GM12878 (cell line): Measurements from ENCODE around the gene ITPR3. TPM values are rescaled to one million over a fixed set of nuclear protein-coding genes. Genes with fewer than 3 reads are reported as not detected.

Experiments used
- ATAC-seq: fragments of 200-7000 bp; cut with Tn5 transposase; 3 replicates; pipeline ENCODE4 v1.9.1; 2020; ENCODE audit warnings: mild to moderate bottlenecking, moderate library complexity
- BruUV-seq: library from RNA; stranded (reverse); fragments of 400-500 nt; replicated peaks from 2 replicates; lab custom pipeline; 2021; lab: Mats Ljungman, UMichigan
- CTCF ChIA-PET: fragments of 300-600 bp; sonication (Branson Sonifier 250); formaldehyde crosslinking; extraction: SDS; loops from one replicate; lab custom pipeline; 2021; ENCODE audit warnings: inconsistent platforms; lab: Yijun Ruan, JAX
- POLR2A ChIA-PET: fragments of 350-600 bp; formaldehyde crosslinking; extraction: SDS; loops from one replicate; lab custom pipeline; 2021; ENCODE audit warnings: inconsistent platforms; lab: Charles Lee
- RAD21 ChIA-PET: fragments of 300-600 bp; sonication (Branson Sonifier 250); formaldehyde crosslinking; loops from one replicate; lab custom pipeline; 2023; ENCODE audit warnings: antibody characterized with exemption; ENCODE audit not compliant: unreplicated experiment; lab: Charles Lee
- SMC1A ChIA-PET: fragments of 300-600 bp; sonication (Branson Sonifier 250); formaldehyde crosslinking; loops from one replicate; lab custom pipeline; 2023; ENCODE audit not compliant: unreplicated experiment, uncharacterized antibody; lab: Charles Lee
- DNase-seq: peaks from one replicate; pipeline ENCODE4 v3.0.0-alpha.2; 2011; ENCODE audit warnings: low read depth, low spot score
- FAIRE-seq: peaks from 3 replicates; lab custom pipeline; 2011; peaks lifted over from hg19 to GRCh38; lab: Jason Lieb, UNC
- H2AFZ ChIP-seq: 2 replicates; pipeline ENCODE4 v1.6.0; 2011; ENCODE audit warnings: low read depth, low read length, control low read depth; ENCODE audit not compliant: control insufficient read depth
- H3K27ac ChIP-seq: 2 replicates; pipeline ENCODE4 v1.5.1; 2011; ENCODE audit warnings: control low read depth; ENCODE audit not compliant: control insufficient read depth, insufficient read depth
- H3K27me3 ChIP-seq, 2 experiments: replicated peaks in 1 of 2; 2 replicates each; pipeline versions ENCODE4 v1.6.0 to v1.6.1; 2011; ENCODE audit warnings: low read length in 1 of 2; ENCODE audit not compliant: control insufficient read depth in 2 of 2, insufficient read depth in 2 of 2
- H3K36me3 ChIP-seq, 2 experiments: 2 replicates each; pipeline ENCODE4 v1.5.1; 2011; ENCODE audit warnings: low read length in 1 of 2; ENCODE audit not compliant: control insufficient read depth in 2 of 2, insufficient read depth in 2 of 2
- H3K4me1 ChIP-seq: 2 replicates; pipeline ENCODE4 v1.6.1; 2011; ENCODE audit warnings: mild to moderate bottlenecking, low read length, moderate library complexity, mixed read lengths; ENCODE audit not compliant: control insufficient read depth, insufficient read depth
- H3K4me2 ChIP-seq: 2 replicates; pipeline ENCODE4 v1.6.0; 2011; ENCODE audit warnings: control low read depth; ENCODE audit not compliant: control insufficient read depth, insufficient read depth
- H3K4me3 ChIP-seq: fragments of 200-600 bp; sonication (generic); 2 replicates; pipeline ENCODE4 v1.5.1; 2016
- H3K79me2 ChIP-seq: 2 replicates; pipeline ENCODE4 v1.6.0; 2011; ENCODE audit warnings: low read length; ENCODE audit not compliant: control insufficient read depth, insufficient read depth
- H3K9ac ChIP-seq: 2 replicates; pipeline ENCODE4 v1.8.0; 2011; ENCODE audit warnings: low read length, control low read depth, mixed read lengths; ENCODE audit not compliant: control insufficient read depth, insufficient read depth
- H3K9me3 ChIP-seq: replicated peaks from 3 replicates; pipeline ENCODE4 v1.5.1; 2011; ENCODE audit warnings: mild to moderate bottlenecking, low read length; ENCODE audit not compliant: control insufficient read depth, insufficient read depth
- H4K20me1 ChIP-seq: 2 replicates; pipeline ENCODE4 v1.6.0; 2011; ENCODE audit not compliant: control insufficient read depth, insufficient read depth
- HDGF ChIP-seq: fragments of 450-650 bp; IDR thresholded peaks from 2 replicates; pipeline ENCODE4 v1.6.1; 2016; ENCODE audit warnings: antibody characterized with exemption
- ZNF24 ChIP-seq: fragments of 450-650 bp; IDR thresholded peaks from 2 replicates; pipeline ENCODE4 v1.6.1; 2017; ENCODE audit warnings: antibody characterized with exemption, mild to moderate bottlenecking
- ZNF384 ChIP-seq: IDR thresholded peaks from 2 replicates; pipeline ENCODE4 v1.6.1; 2012; ENCODE audit warnings: low read depth, mild to moderate bottlenecking, low read length, improper control_type of control experiment, borderline replicate concordance
- WGBS: methylation state at CpG from one replicate; pipeline ENCODE4 v1.1.6; 2016; ENCODE audit warnings: low lambda C conversion rate; ENCODE audit not compliant: insufficient replicate concordance, insufficient coverage; ENCODE audit errors: missing lambda C conversion rate; 5-methylcytosine and 5-hydroxymethylcytosine counted together
- in situ Hi-C: fragments of 300-500 bp; cut with MboI; formaldehyde crosslinking; loops from 9 replicates; pipeline ENCODE4 v1.14.3; 2018; ENCODE audit warnings: mixed read lengths
- intact Hi-C: fragments of 100-400 bp; cut with micrococcal nuclease; formaldehyde crosslinking; loops from one replicate; pipeline ENCODE4 v1.14.2; 2022; ENCODE audit not compliant: unreplicated experiment
- polyA plus RNA-seq, 11 experiments: library from polyadenylated mRNA; depleted of rRNA in 4 of 11; unstranded in 6 of 11; stranded (reverse) in 5 of 11; fragments of >200 nt; fragmentation: Nextera tagmentation in 4 of 11; fragmentation: Illumina TruSeq in 1 of 11; extraction: Ambion mirVana in 4 of 11; extraction: Trizol in 1 of 11; gene quantifications; 1 replicate in 1 of 11; 2 replicates in 10 of 11; pipeline versions ENCODE4 v1.2.1 to v1.2.3, GENCODE V29; 2011 to 2016; ENCODE audit warnings: inconsistent platforms in 2 of 11, missing spikeins in 2 of 11, low read depth in 1 of 11
- total RNA-seq, 4 experiments: library from RNA; depleted of rRNA in 3 of 4; stranded (reverse); fragments of >200 nt in 3 of 4; fragmentation: Illumina TruSeq in 1 of 4; extraction: Trizol in 1 of 4; gene quantifications; 2 replicates each; pipeline versions ENCODE4 v1.2.1 to v1.2.3, GENCODE V29; 2013 to 2021

Gene ITPR3
- total and polyA plus RNA-seq, 10 of the 15 experiments (the other 5 are each of a cell fraction or from before 2014, with no cell fraction given): 0.32 to 34.0 (median 11.9) TPM

DNA sequence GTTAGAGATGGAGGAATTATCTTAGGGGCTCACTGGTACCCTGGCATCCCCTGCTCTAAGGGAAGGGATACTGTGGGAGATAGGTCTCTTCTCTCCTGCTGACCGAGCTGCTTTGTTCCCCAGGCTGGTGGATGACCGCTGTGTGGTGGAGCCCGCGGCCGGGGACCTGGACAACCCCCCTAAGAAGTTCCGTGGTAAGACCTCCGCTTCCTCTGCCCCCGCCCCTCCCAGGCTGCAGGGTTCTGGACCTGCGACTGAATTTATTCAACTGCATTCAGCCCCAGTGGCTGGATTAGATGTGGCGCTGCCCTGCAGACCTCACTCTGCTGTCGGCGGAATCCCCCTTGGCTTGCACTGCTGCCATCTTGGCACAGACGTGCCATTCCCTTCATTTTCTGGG, 19.2 kb downstream of the ITPR3 start:
- POLR2A ChIA-PET: no interaction called here
- no peak overlapping the region for H3K4me2 ChIP-seq
- intact Hi-C loops: no loop called here

DNA sequence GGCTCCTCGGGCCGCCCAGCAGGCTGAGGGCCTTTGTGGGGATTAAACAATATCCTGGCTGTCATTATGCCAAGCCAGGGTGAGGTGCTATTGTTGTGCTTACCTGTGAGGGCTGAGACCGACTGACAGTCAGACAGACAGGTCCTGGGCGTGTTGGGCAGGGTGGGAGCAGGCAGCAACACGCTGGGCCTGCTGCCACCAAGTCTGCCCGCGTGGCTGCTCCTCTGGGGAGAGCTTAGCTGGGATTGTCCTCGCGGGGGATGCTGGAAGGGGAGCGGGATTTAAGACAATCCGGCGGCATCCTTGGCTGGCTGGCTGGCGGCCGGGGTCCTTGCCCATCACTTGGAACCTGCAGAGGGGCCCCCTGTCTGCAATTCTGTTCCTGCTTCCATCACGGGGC, 20.0 kb downstream of the ITPR3 start:
- Histone ChIP-seq H2AFZ (no peak overlapping the region), H3K36me3 (peaks cover 0 to 12% of the 10 kb centered on the region in 2 experiments; a peak in 3 of 4 replicates), H3K27me3 (no peaks in the 10 kb centered on the region), H3K4me2 (no peak overlapping the region), H3K4me1 (no peaks in the 10 kb centered on the region; the same call in 1 of the 2 replicates), H3K4me3 (no peak overlapping the region), H3K79me2 (peaks cover 2% of the 10 kb centered on the region; the same call in 1 of the 2 replicates), H4K20me1 (no peaks in the 10 kb centered on the region; the same call in 1 of the 2 replicates), H3K9ac (no peak overlapping the region), H3K27ac (no peak overlapping the region), H3K9me3 (no peaks in the 10 kb centered on the region)
- ATAC-seq (no peak), FAIRE-seq (no peak), DNase-seq (no peak)
- intact Hi-C loops (no loop called here), in situ Hi-C loops (no loop called here)
- TF ChIP-seq ZNF384: no peak
- SMC1A ChIA-PET: no interaction called here
- CTCF ChIA-PET: no interaction called here
- RAD21 ChIA-PET: no interaction called here
- WGBS: 91% methylated on average over 13 of the region's 15 CpGs
- BruUV-seq: no TSS peak
- POLR2A ChIA-PET: no interaction called here

More for the DNA sequence above, 19.2 kb downstream of the ITPR3 start:
- Histone ChIP-seq H3K4me1 (no peaks in the 10 kb centered on the region), H3K9ac (no peak overlapping the region), H3K27ac (no peak overlapping the region), H3K9me3 (no peaks in the 10 kb centered on the region), H3K36me3 (peaks cover 0 to 10% of the 10 kb centered on the region in 2 experiments; a peak in 3 of 4 replicates), H3K27me3 (no peaks in the 10 kb centered on the region), H3K4me3 (no peak overlapping the region), H3K79me2 (peaks cover 2% of the 10 kb centered on the region), H4K20me1 (no peaks in the 10 kb centered on the region; the same call in 1 of the 2 replicates), H2AFZ (no peak overlapping the region)
- FAIRE-seq (no peak), DNase-seq (no peak), ATAC-seq (no peak)
- SMC1A ChIA-PET: no interaction called here
- in situ Hi-C loops: no loop called here
- BruUV-seq: no TSS peak
- CTCF ChIA-PET: no interaction called here
- WGBS: 90% methylated on average over 13 of the region's 13 CpGs
- TF ChIP-seq HDGF: no peak
- TF ChIP-seq ZNF24: no peak
- RAD21 ChIA-PET: no interaction called here
